ENCODE measurements around the gene RNF150.
A peak's percentile ranks its signal among the peaks of the same experiment; 100 is the strongest.

RNF150 gene

GRCh38 chr4:141028024-141028529 is 105.2 kb downstream of the RNF150 start:
- ATAC-seq, result peak; percentile 91
- TF ChIP-seq ESRRG (CRISPR knock-in tag; IDR thresholded peaks at IDR 0.05), result no peak
- peak; percentile 33; the same call in 1 of the 2 replicates for TF ChIP-seq ZNF8 (CRISPR knock-in tag; IDR thresholded peaks at IDR 0.05)
- no peak for TF ChIP-seq ZNF70 (CRISPR knock-in tag; IDR thresholded peaks at IDR 0.05)
- peak; percentile 63 for TF ChIP-seq ZFP3 (CRISPR knock-in tag; IDR thresholded peaks at IDR 0.05)
- no peak for TF ChIP-seq PPARA (CRISPR knock-in tag; IDR thresholded peaks at IDR 0.05; ENCODE audit: borderline replicate concordance)
- TF ChIP-seq RARB (CRISPR knock-in tag; IDR thresholded peaks at IDR 0.05), result peak; percentile 93
- TF ChIP-seq SNAI2 (CRISPR knock-in tag; IDR thresholded peaks at IDR 0.05), result no peak
- peak; percentile 91 for TF ChIP-seq ZC3H10 (CRISPR knock-in tag; IDR thresholded peaks at IDR 0.05)
- no peak for TF ChIP-seq ZFP30 (CRISPR knock-in tag; IDR thresholded peaks at IDR 0.05)
- peak; percentile 96 for TF ChIP-seq TSHZ2 (CRISPR knock-in tag; IDR thresholded peaks at IDR 0.05)
- peak; percentile 85 for TF ChIP-seq TCF4 (CRISPR knock-in tag; IDR thresholded peaks at IDR 0.05; ENCODE audit: borderline replicate concordance)
- TF ChIP-seq PATZ1 (CRISPR knock-in tag; IDR thresholded peaks at IDR 0.05; ENCODE audit: borderline replicate concordance), result peak; percentile 86
- peak; percentile 83; the same call in 1 of the 2 replicates for TF ChIP-seq CREB5 (CRISPR knock-in tag; IDR thresholded peaks at IDR 0.05; ENCODE audit: low read depth)
- peak; percentile 23; the same call in 1 of the 2 replicates for TF ChIP-seq GLIS3 (CRISPR knock-in tag; IDR thresholded peaks at IDR 0.05)
- peak; percentile 97 for TF ChIP-seq TOX (CRISPR knock-in tag; IDR thresholded peaks at IDR 0.05; ENCODE audit: borderline replicate concordance)
- no peak for TF ChIP-seq ARNTL (CRISPR knock-in tag; IDR thresholded peaks at IDR 0.05; ENCODE audit: borderline replicate concordance, low read depth)
- no peak for TF ChIP-seq CSDC2 (CRISPR knock-in tag; IDR thresholded peaks at IDR 0.05)
- TF ChIP-seq CSRNP3 (CRISPR knock-in tag; IDR thresholded peaks at IDR 0.05), result 0 out of 2 replicates have a peak, but pooled peaks have one; percentile 66
- TF ChIP-seq BACH2 (CRISPR knock-in tag; IDR thresholded peaks at IDR 0.05; ENCODE audit: borderline replicate concordance), result peak; percentile 66; the same call in 1 of the 2 replicates
- no peak for TF ChIP-seq ZNF565 (CRISPR knock-in tag; conservative IDR thresholded peaks at IDR 0.05; ENCODE audit: low read depth)
- peak; percentile 98 for TF ChIP-seq ISL1 (CRISPR knock-in tag; IDR thresholded peaks at IDR 0.05)
- TF ChIP-seq OSR1 (CRISPR knock-in tag; IDR thresholded peaks at IDR 0.05), result no peak
- TF ChIP-seq POU6F1 (CRISPR knock-in tag; IDR thresholded peaks at IDR 0.05; ENCODE audit: borderline replicate concordance, low read depth), result peak; percentile 97; the same call in 1 of the 2 replicates

- TF ChIP-seq SNAI2 (CRISPR knock-in tag; IDR thresholded peaks at IDR 0.05), result no peak
- TF ChIP-seq ZNF70 (CRISPR knock-in tag; IDR thresholded peaks at IDR 0.05), result no peak
- no peak for TF ChIP-seq CREB5 (CRISPR knock-in tag; IDR thresholded peaks at IDR 0.05; ENCODE audit: low read depth)
- TF ChIP-seq GLIS3 (CRISPR knock-in tag; IDR thresholded peaks at IDR 0.05), result no peak
- TF ChIP-seq CSRNP3 (CRISPR knock-in tag; IDR thresholded peaks at IDR 0.05), result no peak
- no peak for TF ChIP-seq ISL1 (CRISPR knock-in tag; IDR thresholded peaks at IDR 0.05)
- TF ChIP-seq TOX (CRISPR knock-in tag; IDR thresholded peaks at IDR 0.05; ENCODE audit: borderline replicate concordance), result no peak
- TF ChIP-seq ZFP30 (CRISPR knock-in tag; IDR thresholded peaks at IDR 0.05), result no peak
- TF ChIP-seq ESRRG (CRISPR knock-in tag; IDR thresholded peaks at IDR 0.05), result no peak
- TF ChIP-seq ZC3H10 (CRISPR knock-in tag; IDR thresholded peaks at IDR 0.05), result no peak
Measured at GRCh38 chr4:141027421-141027820, 105.8 kb downstream of the RNF150 start.

More at GRCh38 chr4:141027421-141027820, 105.8 kb downstream of the RNF150 start:
- ATAC-seq, result peak; percentile 64

All from SK-N-SH treated with all-trans-retinoic acid at 6 μM for 48 hours (cell line).